ENCODE data around the gene NRDE2. TPM values are rescaled to one million over a fixed set of nuclear protein-coding genes. Genes with fewer than 3 reads are reported as not detected.

NRDE2 gene
- total RNA-seq, 1 experiment from 2014 or later: 12.1 TPM

DNA sequence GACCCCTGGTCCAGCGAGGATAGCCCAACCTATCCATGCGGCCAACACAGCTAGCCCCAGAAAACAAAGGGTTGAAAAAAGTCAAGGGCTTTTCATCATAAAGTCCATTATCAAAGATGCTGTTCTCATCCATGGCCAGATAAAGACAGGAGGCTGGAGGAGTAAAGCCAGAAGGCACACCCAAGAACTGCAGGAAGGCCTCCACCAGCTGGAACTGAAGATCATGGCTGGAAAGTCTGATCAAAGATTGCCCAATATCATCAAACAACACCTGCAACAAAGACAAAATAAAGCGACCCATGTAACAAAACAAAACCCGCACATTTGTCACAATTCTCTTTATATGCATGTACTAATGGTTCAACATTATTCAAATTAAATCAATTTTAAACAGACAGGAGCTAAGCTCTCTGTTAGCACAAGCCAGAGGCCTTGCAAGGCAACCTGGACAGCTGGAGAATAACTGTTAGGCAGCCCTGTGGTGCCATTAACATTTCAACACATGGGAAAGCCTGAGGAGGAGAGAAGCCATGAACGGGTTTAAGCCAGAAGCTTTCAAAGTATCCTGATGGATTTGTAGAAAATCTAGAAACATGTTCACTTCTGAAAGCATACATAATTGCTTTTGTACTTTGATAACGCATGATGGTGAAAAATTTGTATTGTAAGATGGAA is 41.3 kb downstream of the NRDE2 start:
- Mint-ChIP-seq H3K9me3 (no peaks in the 10 kb centered on the region), H3K4me1 (peaks cover 18% of the 10 kb centered on the region), H3K36me3 (peaks cover 30% of the 10 kb centered on the region), H3K4me3 (no peak overlapping the region), H3K27ac (peak overlapping the region; percentile 93; the same call in 1 of the 2 replicates), H3K27me3 (ENCODE audit: low read depth) (no peaks in the 10 kb centered on the region)
- DNase-seq (ENCODE audit: low spot score): no peak
- ATAC-seq: peak; percentile 65
- POLR2A ChIA-PET: interaction anchor here (1.2 kb wide), 1 partner anchor 92 kb away, joined by 3 read pairs; no protein-coding TSS in a partner anchor
- no peak for TF ChIP-seq EMX1 (CRISPR knock-in tag; IDR thresholded peaks at IDR 0.05)
- TF ChIP-seq, protein P1, sequence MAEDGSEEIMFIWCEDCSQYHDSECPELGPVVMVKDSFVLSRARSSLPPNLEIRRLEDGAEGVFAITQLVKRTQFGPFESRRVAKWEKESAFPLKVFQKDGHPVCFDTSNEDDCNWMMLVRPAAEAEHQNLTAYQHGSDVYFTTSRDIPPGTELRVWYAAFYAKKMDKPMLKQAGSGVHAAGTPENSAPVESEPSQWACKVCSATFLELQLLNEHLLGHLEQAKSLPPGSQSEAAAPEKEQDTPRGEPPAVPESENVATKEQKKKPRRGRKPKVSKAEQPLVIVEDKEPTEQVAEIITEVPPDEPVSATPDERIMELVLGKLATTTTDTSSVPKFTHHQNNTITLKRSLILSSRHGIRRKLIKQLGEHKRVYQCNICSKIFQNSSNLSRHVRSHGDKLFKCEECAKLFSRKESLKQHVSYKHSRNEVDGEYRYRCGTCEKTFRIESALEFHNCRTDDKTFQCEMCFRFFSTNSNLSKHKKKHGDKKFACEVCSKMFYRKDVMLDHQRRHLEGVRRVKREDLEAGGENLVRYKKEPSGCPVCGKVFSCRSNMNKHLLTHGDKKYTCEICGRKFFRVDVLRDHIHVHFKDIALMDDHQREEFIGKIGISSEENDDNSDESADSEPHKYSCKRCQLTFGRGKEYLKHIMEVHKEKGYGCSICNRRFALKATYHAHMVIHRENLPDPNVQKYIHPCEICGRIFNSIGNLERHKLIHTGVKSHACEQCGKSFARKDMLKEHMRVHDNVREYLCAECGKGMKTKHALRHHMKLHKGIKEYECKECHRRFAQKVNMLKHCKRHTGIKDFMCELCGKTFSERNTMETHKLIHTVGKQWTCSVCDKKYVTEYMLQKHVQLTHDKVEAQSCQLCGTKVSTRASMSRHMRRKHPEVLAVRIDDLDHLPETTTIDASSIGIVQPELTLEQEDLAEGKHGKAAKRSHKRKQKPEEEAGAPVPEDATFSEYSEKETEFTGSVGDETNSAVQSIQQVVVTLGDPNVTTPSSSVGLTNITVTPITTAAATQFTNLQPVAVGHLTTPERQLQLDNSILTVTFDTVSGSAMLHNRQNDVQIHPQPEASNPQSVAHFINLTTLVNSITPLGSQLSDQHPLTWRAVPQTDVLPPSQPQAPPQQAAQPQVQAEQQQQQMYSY (CRISPR knock-in tag; IDR thresholded peaks at IDR 0.05): no peak
- TF ChIP-seq NR3C1 (CRISPR knock-in tag; conservative IDR thresholded peaks at IDR 0.05; ENCODE audit: low read depth): no peak
- TF ChIP-seq ELF4 (CRISPR knock-in tag; IDR thresholded peaks at IDR 0.05; ENCODE audit: low read depth): no peak
- TF ChIP-seq, protein P2, sequence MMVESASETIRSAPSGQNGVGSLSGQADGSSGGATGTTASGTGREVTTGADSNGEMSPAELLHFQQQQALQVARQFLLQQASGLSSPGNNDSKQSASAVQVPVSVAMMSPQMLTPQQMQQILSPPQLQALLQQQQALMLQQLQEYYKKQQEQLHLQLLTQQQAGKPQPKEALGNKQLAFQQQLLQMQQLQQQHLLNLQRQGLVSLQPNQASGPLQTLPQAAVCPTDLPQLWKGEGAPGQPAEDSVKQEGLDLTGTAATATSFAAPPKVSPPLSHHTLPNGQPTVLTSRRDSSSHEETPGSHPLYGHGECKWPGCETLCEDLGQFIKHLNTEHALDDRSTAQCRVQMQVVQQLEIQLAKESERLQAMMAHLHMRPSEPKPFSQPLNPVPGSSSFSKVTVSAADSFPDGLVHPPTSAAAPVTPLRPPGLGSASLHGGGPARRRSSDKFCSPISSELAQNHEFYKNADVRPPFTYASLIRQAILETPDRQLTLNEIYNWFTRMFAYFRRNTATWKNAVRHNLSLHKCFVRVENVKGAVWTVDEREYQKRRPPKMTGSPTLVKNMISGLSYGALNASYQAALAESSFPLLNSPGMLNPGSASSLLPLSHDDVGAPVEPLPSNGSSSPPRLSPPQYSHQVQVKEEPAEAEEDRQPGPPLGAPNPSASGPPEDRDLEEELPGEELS (CRISPR knock-in tag; IDR thresholded peaks at IDR 0.05): no peak
- TF ChIP-seq, protein P3, sequence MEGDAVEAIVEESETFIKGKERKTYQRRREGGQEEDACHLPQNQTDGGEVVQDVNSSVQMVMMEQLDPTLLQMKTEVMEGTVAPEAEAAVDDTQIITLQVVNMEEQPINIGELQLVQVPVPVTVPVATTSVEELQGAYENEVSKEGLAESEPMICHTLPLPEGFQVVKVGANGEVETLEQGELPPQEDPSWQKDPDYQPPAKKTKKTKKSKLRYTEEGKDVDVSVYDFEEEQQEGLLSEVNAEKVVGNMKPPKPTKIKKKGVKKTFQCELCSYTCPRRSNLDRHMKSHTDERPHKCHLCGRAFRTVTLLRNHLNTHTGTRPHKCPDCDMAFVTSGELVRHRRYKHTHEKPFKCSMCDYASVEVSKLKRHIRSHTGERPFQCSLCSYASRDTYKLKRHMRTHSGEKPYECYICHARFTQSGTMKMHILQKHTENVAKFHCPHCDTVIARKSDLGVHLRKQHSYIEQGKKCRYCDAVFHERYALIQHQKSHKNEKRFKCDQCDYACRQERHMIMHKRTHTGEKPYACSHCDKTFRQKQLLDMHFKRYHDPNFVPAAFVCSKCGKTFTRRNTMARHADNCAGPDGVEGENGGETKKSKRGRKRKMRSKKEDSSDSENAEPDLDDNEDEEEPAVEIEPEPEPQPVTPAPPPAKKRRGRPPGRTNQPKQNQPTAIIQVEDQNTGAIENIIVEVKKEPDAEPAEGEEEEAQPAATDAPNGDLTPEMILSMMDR (IDR thresholded peaks at IDR 0.05): no peak
- TF ChIP-seq MXD4 (CRISPR knock-in tag; IDR thresholded peaks at IDR 0.05; ENCODE audit: borderline replicate concordance): no peak
- TF ChIP-seq FOXJ3 (CRISPR knock-in tag; IDR thresholded peaks at IDR 0.05; ENCODE audit: borderline replicate concordance): no peak
- TF ChIP-seq NR2C2 (CRISPR knock-in tag; IDR thresholded peaks at IDR 0.05): no peak
- TF ChIP-seq, protein P4, sequence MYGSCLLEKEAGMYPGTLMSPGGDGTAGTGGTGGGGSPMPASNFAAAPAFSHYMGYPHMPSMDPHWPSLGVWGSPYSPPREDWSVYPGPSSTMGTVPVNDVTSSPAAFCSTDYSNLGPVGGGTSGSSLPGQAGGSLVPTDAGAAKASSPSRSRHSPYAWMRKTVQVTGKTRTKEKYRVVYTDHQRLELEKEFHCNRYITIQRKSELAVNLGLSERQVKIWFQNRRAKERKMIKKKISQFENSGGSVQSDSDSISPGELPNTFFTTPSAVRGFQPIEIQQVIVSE (CRISPR knock-in tag; IDR thresholded peaks at IDR 0.05; ENCODE audit: borderline replicate concordance): no peak
- no peak for TF ChIP-seq USF2 (CRISPR knock-in tag; IDR thresholded peaks at IDR 0.05)
- TF ChIP-seq ERG (CRISPR knock-in tag; IDR thresholded peaks at IDR 0.05): no peak
- TF ChIP-seq, protein P5, sequence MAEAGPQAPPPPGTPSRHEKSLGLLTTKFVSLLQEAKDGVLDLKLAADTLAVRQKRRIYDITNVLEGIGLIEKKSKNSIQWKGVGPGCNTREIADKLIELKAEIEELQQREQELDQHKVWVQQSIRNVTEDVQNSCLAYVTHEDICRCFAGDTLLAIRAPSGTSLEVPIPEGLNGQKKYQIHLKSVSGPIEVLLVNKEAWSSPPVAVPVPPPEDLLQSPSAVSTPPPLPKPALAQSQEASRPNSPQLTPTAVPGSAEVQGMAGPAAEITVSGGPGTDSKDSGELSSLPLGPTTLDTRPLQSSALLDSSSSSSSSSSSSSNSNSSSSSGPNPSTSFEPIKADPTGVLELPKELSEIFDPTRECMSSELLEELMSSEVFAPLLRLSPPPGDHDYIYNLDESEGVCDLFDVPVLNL (CRISPR knock-in tag; IDR thresholded peaks at IDR 0.05; ENCODE audit: borderline replicate concordance, low read depth): no peak
- TF ChIP-seq RORB (CRISPR knock-in tag; IDR thresholded peaks at IDR 0.05): no peak
- TF ChIP-seq, protein P6, sequence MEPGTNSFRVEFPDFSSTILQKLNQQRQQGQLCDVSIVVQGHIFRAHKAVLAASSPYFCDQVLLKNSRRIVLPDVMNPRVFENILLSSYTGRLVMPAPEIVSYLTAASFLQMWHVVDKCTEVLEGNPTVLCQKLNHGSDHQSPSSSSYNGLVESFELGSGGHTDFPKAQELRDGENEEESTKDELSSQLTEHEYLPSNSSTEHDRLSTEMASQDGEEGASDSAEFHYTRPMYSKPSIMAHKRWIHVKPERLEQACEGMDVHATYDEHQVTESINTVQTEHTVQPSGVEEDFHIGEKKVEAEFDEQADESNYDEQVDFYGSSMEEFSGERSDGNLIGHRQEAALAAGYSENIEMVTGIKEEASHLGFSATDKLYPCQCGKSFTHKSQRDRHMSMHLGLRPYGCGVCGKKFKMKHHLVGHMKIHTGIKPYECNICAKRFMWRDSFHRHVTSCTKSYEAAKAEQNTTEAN (CRISPR knock-in tag; IDR thresholded peaks at IDR 0.05): no peak
- TF ChIP-seq GTF2I (CRISPR knock-in tag; conservative IDR thresholded peaks at IDR 0.05): no peak
- TF ChIP-seq GRHL2 (CRISPR knock-in tag; IDR thresholded peaks at IDR 0.05; ENCODE audit: insufficient replicate concordance, severe bottlenecking): no peak
- no peak for TF ChIP-seq KAT7 (CRISPR knock-in tag; IDR thresholded peaks at IDR 0.05; ENCODE audit: borderline replicate concordance)
- CTCF ChIA-PET: interaction anchor here (1.1 to 4.4 kb wide), 6 partner anchors 9 to 468 kb away, joined by 3 to 33 read pairs (median 7); no protein-coding TSS in a partner anchor
